Measurements from ENCODE around the gene OR51A2. TPM values are rescaled to one million over a fixed set of nuclear protein-coding genes. Genes with fewer than 3 reads are reported as not detected.

OR51A2 gene
- total RNA-seq, 1 experiment from 2014 or later = not detected

DNA sequence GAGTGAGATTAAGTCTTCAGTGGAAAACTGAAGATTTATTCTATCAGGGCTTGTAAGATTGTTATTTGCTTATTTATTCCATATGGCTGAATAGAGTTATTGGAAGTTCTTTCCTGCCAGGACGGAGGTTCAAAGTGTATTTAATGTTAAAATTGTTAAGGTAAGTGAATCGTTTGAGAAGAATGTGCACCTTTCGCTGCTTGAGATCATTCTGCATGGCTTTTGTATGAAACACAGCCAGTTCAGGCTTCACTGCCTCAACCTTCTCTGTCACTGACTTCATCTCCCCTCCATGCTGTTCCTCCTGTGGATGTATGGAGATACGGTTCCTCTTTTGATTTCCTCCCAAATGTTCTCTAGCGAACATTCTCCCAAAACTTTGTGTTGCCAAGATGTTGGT is 19.9 kb upstream of the OR51A2 start:
- no peak overlapping the region for H4K5ac ChIP-seq (ENCODE audit: insufficient read length, low read depth, low read length)
- Mint-ChIP-seq H3K4me3 (no peak overlapping the region), H3K36me3 (ENCODE audit: insufficient read depth in 1 of 3, low read depth in 3 of 3) (no peaks in the 10 kb centered on the region), H3K27me3 (ENCODE audit: low read depth) (no peaks in the 10 kb centered on the region; the same call in 1 of the 2 replicates), H3K9me3 (peaks cover 0 to 3% of the 10 kb centered on the region in 2 experiments; a peak in 2 of 5 replicates), H3K4me1 (no peaks in the 10 kb centered on the region), H3K27ac (no peak overlapping the region)
- no peak overlapping the region for H3T11ph ChIP-seq (ENCODE audit: low read length)
- no peak overlapping the region for H2BK20ac ChIP-seq (ENCODE audit: low read depth, low read length, poor library complexity, severe bottlenecking)
- no peak overlapping the region for H2BK120ac ChIP-seq (ENCODE audit: low read depth, low read length, poor library complexity, severe bottlenecking)
- no peaks in the 10 kb centered on the region for H3K79me1 ChIP-seq (ENCODE audit: insufficient read depth, low read depth, low read length, poor library complexity, severe bottlenecking)
- H2BK5ac ChIP-seq (ENCODE audit: insufficient read length, low read length) = no peak overlapping the region
- no peak overlapping the region for H2AK5ac ChIP-seq (ENCODE audit: insufficient read length, low read length)
- no peak for DNase-seq
- H2BK15ac ChIP-seq (ENCODE audit: low read depth, low read length) = no peak overlapping the region
- no peak overlapping the region for H3K9ac ChIP-seq (ENCODE audit: extremely low read depth, insufficient read length, low read length)
- H3K14ac ChIP-seq (ENCODE audit: insufficient read depth, low read length) = no peak overlapping the region
- H3K56ac ChIP-seq (ENCODE audit: insufficient read length, low read depth, low read length) = no peak overlapping the region
- no peak overlapping the region for H2BK12ac ChIP-seq (ENCODE audit: insufficient read length, low read depth, low read length)
- H3K23me2 ChIP-seq (ENCODE audit: insufficient read length, low read depth, low read length, poor library complexity, severe bottlenecking) = no peaks in the 10 kb centered on the region
- H4K91ac ChIP-seq (ENCODE audit: insufficient read length, low read depth, low read length) = no peak overlapping the region
- no peak overlapping the region for H3K4ac ChIP-seq (ENCODE audit: low read depth, low read length)
- no peak overlapping the region for H3K23ac ChIP-seq (ENCODE audit: insufficient read length, low read depth, low read length)
- H2AFZ ChIP-seq (ENCODE audit: low read length) = no peak overlapping the region
- no peaks in the 10 kb centered on the region for H3K27me3 ChIP-seq (ENCODE audit: insufficient read depth, low read length)
- H3K9me3 ChIP-seq (ENCODE audit: control insufficient read depth, low read depth, low read length) = no peaks in the 10 kb centered on the region
- no peaks in the 10 kb centered on the region for H3K4me1 ChIP-seq (ENCODE audit: insufficient read depth, low read length)
- H4K20me1 ChIP-seq (ENCODE audit: control insufficient read depth, insufficient read depth, insufficient read length) = no peaks in the 10 kb centered on the region
- H3K4me2 ChIP-seq (ENCODE audit: insufficient read depth, insufficient read length, low read length) = no peak overlapping the region
- no peaks in the 10 kb centered on the region for H3K79me2 ChIP-seq (ENCODE audit: insufficient read depth, low read length)
- H3K27ac ChIP-seq (ENCODE audit: insufficient read length, low read depth, low read length) = no peak overlapping the region
- H4K8ac ChIP-seq (replicated peaks; ENCODE audit: insufficient read length, low read depth, low read length) = no peak overlapping the region
- no peak overlapping the region for H3K18ac ChIP-seq (ENCODE audit: insufficient read length, low read depth, low read length)
- TF ChIP-seq, protein P1, sequence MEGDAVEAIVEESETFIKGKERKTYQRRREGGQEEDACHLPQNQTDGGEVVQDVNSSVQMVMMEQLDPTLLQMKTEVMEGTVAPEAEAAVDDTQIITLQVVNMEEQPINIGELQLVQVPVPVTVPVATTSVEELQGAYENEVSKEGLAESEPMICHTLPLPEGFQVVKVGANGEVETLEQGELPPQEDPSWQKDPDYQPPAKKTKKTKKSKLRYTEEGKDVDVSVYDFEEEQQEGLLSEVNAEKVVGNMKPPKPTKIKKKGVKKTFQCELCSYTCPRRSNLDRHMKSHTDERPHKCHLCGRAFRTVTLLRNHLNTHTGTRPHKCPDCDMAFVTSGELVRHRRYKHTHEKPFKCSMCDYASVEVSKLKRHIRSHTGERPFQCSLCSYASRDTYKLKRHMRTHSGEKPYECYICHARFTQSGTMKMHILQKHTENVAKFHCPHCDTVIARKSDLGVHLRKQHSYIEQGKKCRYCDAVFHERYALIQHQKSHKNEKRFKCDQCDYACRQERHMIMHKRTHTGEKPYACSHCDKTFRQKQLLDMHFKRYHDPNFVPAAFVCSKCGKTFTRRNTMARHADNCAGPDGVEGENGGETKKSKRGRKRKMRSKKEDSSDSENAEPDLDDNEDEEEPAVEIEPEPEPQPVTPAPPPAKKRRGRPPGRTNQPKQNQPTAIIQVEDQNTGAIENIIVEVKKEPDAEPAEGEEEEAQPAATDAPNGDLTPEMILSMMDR (conservative IDR thresholded peaks at IDR 0.05) = no peak
- WGBS (ENCODE audit: extremely low coverage, insufficient read length, low lambda C conversion rate) = no CpG with 5 or more reads among the region's 5 CpGs
